ENCODE data around the gene TCF15. TPM values are rescaled to one million over a fixed set of nuclear protein-coding genes. Genes with fewer than 3 reads are reported as not detected.

TCF15 gene
- polyA plus RNA-seq, 2 of the 4 experiments (the other 2 are of a cell fraction) = not detected

DNA sequence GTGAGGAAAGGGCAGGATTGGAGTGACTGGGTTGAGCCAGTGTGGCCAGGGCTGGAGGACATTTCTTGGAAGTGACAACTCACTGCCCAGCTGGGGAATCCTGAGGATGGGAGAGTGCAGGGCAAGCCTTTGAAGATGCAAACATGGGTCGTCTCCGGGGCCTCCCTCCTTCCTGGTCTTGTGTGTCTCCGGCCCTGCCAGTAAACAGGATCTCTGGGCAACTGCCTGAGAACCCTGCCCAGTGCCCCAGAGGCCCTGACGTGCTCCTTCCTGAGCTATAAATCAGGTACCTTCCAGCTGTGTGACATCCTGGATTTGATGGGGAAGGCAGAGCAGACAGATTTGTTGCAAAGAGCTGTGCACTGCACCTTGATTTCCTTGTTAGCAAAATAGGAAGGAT, 12.9 kb upstream of the TCF15 start:
- Histone ChIP-seq H3K4me3 (no peak overlapping the region), H3K9me3 (peaks cover 6% of the 10 kb centered on the region), H3K4me2 (no peak overlapping the region), H3K4me1 (no peaks in the 10 kb centered on the region), H3K27ac (no peak overlapping the region)
- WGBS (ENCODE audit: missing lambda C conversion rate) = 28% methylated on average over 4 of the region's 4 CpGs
- FAIRE-seq = no peak
- DNase-seq (ENCODE audit: low read depth in 1 of 2, low spot score in 1 of 2) = no peak
- CTCF ChIA-PET = interaction anchor here (0.5 to 3.2 kb wide), 8 partner anchors 10 to 62 kb away, joined by 3 to 15 read pairs (median 4); partner anchors contain the start of gene SRXN1
- POLR2A ChIA-PET = no interaction called here
- TF ChIP-seq FOSB (CRISPR knock-in tag; IDR thresholded peaks at IDR 0.05) = no peak
- TF ChIP-seq, protein P1, sequence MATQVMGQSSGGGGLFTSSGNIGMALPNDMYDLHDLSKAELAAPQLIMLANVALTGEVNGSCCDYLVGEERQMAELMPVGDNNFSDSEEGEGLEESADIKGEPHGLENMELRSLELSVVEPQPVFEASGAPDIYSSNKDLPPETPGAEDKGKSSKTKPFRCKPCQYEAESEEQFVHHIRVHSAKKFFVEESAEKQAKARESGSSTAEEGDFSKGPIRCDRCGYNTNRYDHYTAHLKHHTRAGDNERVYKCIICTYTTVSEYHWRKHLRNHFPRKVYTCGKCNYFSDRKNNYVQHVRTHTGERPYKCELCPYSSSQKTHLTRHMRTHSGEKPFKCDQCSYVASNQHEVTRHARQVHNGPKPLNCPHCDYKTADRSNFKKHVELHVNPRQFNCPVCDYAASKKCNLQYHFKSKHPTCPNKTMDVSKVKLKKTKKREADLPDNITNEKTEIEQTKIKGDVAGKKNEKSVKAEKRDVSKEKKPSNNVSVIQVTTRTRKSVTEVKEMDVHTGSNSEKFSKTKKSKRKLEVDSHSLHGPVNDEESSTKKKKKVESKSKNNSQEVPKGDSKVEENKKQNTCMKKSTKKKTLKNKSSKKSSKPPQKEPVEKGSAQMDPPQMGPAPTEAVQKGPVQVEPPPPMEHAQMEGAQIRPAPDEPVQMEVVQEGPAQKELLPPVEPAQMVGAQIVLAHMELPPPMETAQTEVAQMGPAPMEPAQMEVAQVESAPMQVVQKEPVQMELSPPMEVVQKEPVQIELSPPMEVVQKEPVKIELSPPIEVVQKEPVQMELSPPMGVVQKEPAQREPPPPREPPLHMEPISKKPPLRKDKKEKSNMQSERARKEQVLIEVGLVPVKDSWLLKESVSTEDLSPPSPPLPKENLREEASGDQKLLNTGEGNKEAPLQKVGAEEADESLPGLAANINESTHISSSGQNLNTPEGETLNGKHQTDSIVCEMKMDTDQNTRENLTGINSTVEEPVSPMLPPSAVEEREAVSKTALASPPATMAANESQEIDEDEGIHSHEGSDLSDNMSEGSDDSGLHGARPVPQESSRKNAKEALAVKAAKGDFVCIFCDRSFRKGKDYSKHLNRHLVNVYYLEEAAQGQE (IDR thresholded peaks at IDR 0.05) = no peak
- TF ChIP-seq RARB (CRISPR knock-in tag; IDR thresholded peaks at IDR 0.05) = no peak
- TF ChIP-seq NFE2L2 (conservative IDR thresholded peaks at IDR 0.05; ENCODE audit: low read length) = no peak
- ATAC-seq = peak in 1 of 2 experiments; percentile 14; a peak in 2 of 6 replicates

DNA sequence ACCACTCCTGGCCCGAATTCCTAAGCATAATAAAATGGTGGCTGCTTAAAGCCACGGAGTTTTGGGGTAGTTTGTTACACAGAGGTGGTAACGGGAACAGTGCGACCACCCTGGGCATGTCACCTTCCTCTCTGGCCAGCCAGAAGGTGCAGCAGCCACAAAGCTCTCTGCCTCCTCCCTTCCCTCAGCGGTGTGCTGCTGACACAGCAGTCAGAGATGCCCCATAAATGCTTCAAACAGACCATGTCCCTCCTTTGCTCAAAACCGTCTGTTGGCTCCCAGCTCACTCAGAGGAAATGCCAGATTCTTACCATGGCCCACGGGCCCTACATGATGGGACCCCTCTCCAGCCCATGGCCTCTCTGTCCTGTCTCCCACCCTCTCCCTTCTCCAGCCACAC, 12.1 kb upstream of the TCF15 start:
- no peak overlapping the region for H3K27ac ChIP-seq
- CTCF ChIA-PET = interaction anchor here (1.3 to 3.2 kb wide), 2 partner anchors 23 to 45 kb away, joined by 4 to 15 read pairs; no protein-coding TSS in a partner anchor
- POLR2A ChIA-PET = no interaction called here
- no peaks in the 10 kb centered on the region for H3K4me1 ChIP-seq
- H3K9me3 ChIP-seq = peaks cover 11% of the 10 kb centered on the region
- no peak overlapping the region for H3K4me3 ChIP-seq
- no peak for FAIRE-seq
- no peak for DNase-seq (ENCODE audit: low read depth in 1 of 2, low spot score in 1 of 2)
- WGBS (ENCODE audit: missing lambda C conversion rate) = 48% methylated on average over 7 of the region's 7 CpGs
- TF ChIP-seq, protein P2, sequence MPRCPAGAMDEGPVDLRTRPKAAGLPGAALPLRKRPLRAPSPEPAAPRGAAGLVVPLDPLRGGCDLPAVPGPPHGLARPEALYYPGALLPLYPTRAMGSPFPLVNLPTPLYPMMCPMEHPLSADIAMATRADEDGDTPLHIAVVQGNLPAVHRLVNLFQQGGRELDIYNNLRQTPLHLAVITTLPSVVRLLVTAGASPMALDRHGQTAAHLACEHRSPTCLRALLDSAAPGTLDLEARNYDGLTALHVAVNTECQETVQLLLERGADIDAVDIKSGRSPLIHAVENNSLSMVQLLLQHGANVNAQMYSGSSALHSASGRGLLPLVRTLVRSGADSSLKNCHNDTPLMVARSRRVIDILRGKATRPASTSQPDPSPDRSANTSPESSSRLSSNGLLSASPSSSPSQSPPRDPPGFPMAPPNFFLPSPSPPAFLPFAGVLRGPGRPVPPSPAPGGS (IDR thresholded peaks at IDR 0.05) = no peak
- no peak for TF ChIP-seq ESRRA (IDR thresholded peaks at IDR 0.05; ENCODE audit: borderline replicate concordance, low read length)
- TF ChIP-seq HOXB5 (CRISPR knock-in tag; IDR thresholded peaks at IDR 0.05) = no peak
- no peak for TF ChIP-seq NFE2L2 (conservative IDR thresholded peaks at IDR 0.05; ENCODE audit: low read length)
- no peak for TF ChIP-seq ZFP36 (IDR thresholded peaks at IDR 0.05; ENCODE audit: borderline replicate concordance, partially characterized antibody)
- TF ChIP-seq ZNF302 (CRISPR knock-in tag; IDR thresholded peaks at IDR 0.05) = no peak
- TF ChIP-seq, protein P3, sequence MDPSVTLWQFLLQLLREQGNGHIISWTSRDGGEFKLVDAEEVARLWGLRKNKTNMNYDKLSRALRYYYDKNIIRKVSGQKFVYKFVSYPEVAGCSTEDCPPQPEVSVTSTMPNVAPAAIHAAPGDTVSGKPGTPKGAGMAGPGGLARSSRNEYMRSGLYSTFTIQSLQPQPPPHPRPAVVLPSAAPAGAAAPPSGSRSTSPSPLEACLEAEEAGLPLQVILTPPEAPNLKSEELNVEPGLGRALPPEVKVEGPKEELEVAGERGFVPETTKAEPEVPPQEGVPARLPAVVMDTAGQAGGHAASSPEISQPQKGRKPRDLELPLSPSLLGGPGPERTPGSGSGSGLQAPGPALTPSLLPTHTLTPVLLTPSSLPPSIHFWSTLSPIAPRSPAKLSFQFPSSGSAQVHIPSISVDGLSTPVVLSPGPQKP (IDR thresholded peaks at IDR 0.05; ENCODE audit: low read depth, low read length) = no peak
- TF ChIP-seq, protein P4, sequence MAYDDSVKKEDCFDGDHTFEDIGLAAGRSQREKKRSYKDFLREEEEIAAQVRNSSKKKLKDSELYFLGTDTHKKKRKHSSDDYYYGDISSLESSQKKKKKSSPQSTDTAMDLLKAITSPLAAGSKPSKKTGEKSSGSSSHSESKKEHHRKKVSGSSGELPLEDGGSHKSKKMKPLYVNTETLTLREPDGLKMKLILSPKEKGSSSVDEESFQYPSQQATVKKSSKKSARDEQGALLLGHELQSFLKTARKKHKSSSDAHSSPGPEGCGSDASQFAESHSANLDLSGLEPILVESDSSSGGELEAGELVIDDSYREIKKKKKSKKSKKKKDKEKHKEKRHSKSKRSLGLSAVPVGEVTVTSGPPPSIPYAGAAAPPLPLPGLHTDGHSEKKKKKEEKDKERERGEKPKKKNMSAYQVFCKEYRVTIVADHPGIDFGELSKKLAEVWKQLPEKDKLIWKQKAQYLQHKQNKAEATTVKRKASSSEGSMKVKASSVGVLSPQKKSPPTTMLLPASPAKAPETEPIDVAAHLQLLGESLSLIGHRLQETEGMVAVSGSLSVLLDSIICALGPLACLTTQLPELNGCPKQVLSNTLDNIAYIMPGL (CRISPR knock-in tag; IDR thresholded peaks at IDR 0.05; ENCODE audit: borderline replicate concordance) = no peak
- peak in 1 of 2 experiments; percentile 37; a peak in 2 of 6 replicates for ATAC-seq
- no peak overlapping the region for H3K4me2 ChIP-seq

DNA sequence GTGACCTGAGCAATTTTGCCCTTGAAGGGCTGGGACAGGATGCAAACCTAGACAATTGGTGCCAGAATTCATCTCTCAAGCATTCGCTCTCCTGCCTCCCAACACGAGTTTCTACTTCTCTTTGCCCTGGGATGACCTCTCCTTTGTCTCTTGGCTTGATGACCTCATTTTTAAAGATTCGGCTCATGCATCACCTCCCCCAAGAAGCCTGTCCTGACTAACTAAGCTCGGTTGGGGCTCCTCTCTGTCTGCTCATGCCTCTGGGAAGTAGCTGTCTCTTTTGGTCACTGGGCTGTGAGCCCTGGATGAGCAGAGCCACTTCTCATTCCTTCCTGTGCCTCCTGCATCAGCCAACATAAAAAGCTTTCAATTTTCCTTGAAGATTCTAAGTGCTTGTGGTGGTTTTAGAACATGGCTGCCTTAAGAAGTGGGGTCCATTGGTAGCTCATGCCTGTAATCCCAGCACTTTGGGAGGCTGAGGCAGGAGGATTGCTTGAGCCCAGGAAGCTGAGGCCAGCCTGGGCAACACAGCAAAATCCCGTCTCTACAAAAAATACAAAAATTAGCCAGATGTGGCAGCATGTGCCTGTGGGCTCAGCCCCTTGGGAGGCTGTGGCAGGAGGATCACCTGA, 11.1 kb upstream of the TCF15 start:
- CTCF ChIA-PET = interaction anchor here (1.1 to 5.2 kb wide), 3 partner anchors 24 to 118 kb away, joined by 4 to 43 read pairs (median 4); no protein-coding TSS in a partner anchor
- TF ChIP-seq HDAC2 (IDR thresholded peaks at IDR 0.05) = no peak
- no peak for TF ChIP-seq CHD2 (IDR thresholded peaks at IDR 0.05; ENCODE audit: low read length, partially characterized antibody)
- TF ChIP-seq HEYL (CRISPR knock-in tag; IDR thresholded peaks at IDR 0.05) = no peak
- no peak for TF ChIP-seq ZNF302 (CRISPR knock-in tag; IDR thresholded peaks at IDR 0.05)
- TF ChIP-seq, protein P5, sequence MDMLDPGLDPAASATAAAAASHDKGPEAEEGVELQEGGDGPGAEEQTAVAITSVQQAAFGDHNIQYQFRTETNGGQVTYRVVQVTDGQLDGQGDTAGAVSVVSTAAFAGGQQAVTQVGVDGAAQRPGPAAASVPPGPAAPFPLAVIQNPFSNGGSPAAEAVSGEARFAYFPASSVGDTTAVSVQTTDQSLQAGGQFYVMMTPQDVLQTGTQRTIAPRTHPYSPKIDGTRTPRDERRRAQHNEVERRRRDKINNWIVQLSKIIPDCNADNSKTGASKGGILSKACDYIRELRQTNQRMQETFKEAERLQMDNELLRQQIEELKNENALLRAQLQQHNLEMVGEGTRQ (IDR thresholded peaks at IDR 0.05) = no peak
- TF ChIP-seq TFCP2L1 (CRISPR knock-in tag; IDR thresholded peaks at IDR 0.05) = no peak
- TF ChIP-seq NPAS2 (CRISPR knock-in tag; IDR thresholded peaks at IDR 0.05; ENCODE audit: borderline replicate concordance) = no peak
- TF ChIP-seq FOSL2 (IDR thresholded peaks at IDR 0.05) = no peak
- no peak for TF ChIP-seq FOSL2 (CRISPR knock-in tag; IDR thresholded peaks at IDR 0.05)
- TF ChIP-seq MAFK (IDR thresholded peaks at IDR 0.05; ENCODE audit: partially characterized antibody) = no peak
- no peak for TF ChIP-seq TP53 (CRISPR knock-in tag; IDR thresholded peaks at IDR 0.05)
- no peak for TF ChIP-seq JUNB (IDR thresholded peaks at IDR 0.05)
- no peak for TF ChIP-seq RARB (CRISPR knock-in tag; IDR thresholded peaks at IDR 0.05)
- TF ChIP-seq CBX8 (IDR thresholded peaks at IDR 0.05) = no peak
- TF ChIP-seq, protein P6, sequence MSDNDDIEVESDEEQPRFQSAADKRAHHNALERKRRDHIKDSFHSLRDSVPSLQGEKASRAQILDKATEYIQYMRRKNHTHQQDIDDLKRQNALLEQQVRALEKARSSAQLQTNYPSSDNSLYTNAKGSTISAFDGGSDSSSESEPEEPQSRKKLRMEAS (IDR thresholded peaks at IDR 0.05) = no peak

More for the DNA sequence above, 11.1 kb upstream of the TCF15 start:
- 39% methylated on average over 5 of the region's 5 CpGs for WGBS (ENCODE audit: missing lambda C conversion rate)
- Histone ChIP-seq H3K27ac (no peak overlapping the region), H3K4me3 (no peak overlapping the region), H3K4me2 (no peak overlapping the region), H3K9me3 (peaks cover 13% of the 10 kb centered on the region), H3K4me1 (no peaks in the 10 kb centered on the region)
- ATAC-seq (peak; percentile 23 to 42; a peak in 3 of 6 replicates), DNase-seq (ENCODE audit: low read depth in 1 of 2, low spot score in 1 of 2) (no peak), FAIRE-seq (no peak)
- POLR2A ChIA-PET = no interaction called here
